HEK293T (cell line): ENCODE data around the gene SLC43A1.

Experiments used
- CTCF ChIA-PET: fragments of 350-600 bp; formaldehyde crosslinking; extraction: SDS; loops from one replicate; lab custom pipeline; 2021; ENCODE audit warnings: antibody characterized with exemption, inconsistent platforms; lab: Yijun Ruan, JAX
- POLR2A ChIA-PET: fragments of 350-600 bp; formaldehyde crosslinking; extraction: SDS; loops from one replicate; lab custom pipeline; 2020; ENCODE audit warnings: antibody characterized with exemption, inconsistent platforms; lab: Yijun Ruan, JAX
- DNase-seq: peaks from one replicate; pipeline ENCODE4 v3.0.0; 2012; ENCODE audit warnings: mixed read lengths; ENCODE audit errors: extremely low spot score
- ARNT ChIP-seq: fragments of 450-650 bp; IDR thresholded peaks from 2 replicates; pipeline ENCODE4 v1.6.1; 2017; ENCODE audit warnings: mild to moderate bottlenecking
- BHLHE40 ChIP-seq: fragments of 450-650 bp; IDR thresholded peaks from 2 replicates; pipeline ENCODE4 v1.6.1; 2016; ENCODE audit warnings: mild to moderate bottlenecking, moderate library complexity, borderline replicate concordance
- CTBP1 ChIP-seq: fragments of 450-650 bp; IDR thresholded peaks from 2 replicates; pipeline ENCODE4 v1.6.1; 2016; ENCODE audit warnings: borderline replicate concordance
- ELF4 ChIP-seq: fragments of 450-650 bp; IDR thresholded peaks from 2 replicates; pipeline ENCODE4 v1.6.1; 2017; ENCODE audit warnings: antibody characterized with exemption
- FOXA1 ChIP-seq: fragments of 450-650 bp; IDR thresholded peaks from 2 replicates; pipeline ENCODE4 v1.6.1; 2016; ENCODE audit warnings: mild to moderate bottlenecking
- FOXK2 ChIP-seq: fragments of 450-650 bp; IDR thresholded peaks from 2 replicates; pipeline ENCODE4 v1.6.1; 2016; ENCODE audit warnings: mild to moderate bottlenecking
- FOXM1 ChIP-seq: fragments of 450-650 bp; IDR thresholded peaks from 2 replicates; pipeline ENCODE4 v1.6.1; 2017; ENCODE audit warnings: mild to moderate bottlenecking, borderline replicate concordance
- HDGF ChIP-seq: fragments of 450-650 bp; IDR thresholded peaks from 2 replicates; pipeline ENCODE4 v1.6.1; 2017; ENCODE audit warnings: antibody characterized with exemption, borderline replicate concordance
- L3MBTL2 ChIP-seq: fragments of 450-650 bp; conservative IDR thresholded peaks from 2 replicates; pipeline ENCODE4 v1.6.1; 2016; ENCODE audit warnings: mild to moderate bottlenecking
- LEF1 ChIP-seq: fragments of 450-650 bp; IDR thresholded peaks from 2 replicates; pipeline ENCODE4 v1.6.1; 2017; ENCODE audit warnings: mild to moderate bottlenecking, borderline replicate concordance
- NFRKB ChIP-seq: fragments of 450-650 bp; IDR thresholded peaks from 2 replicates; pipeline ENCODE4 v1.6.1; 2016; ENCODE audit warnings: mild to moderate bottlenecking, moderate library complexity
- PKNOX1 ChIP-seq: fragments of 450-650 bp; IDR thresholded peaks from 2 replicates; pipeline ENCODE4 v1.6.1; 2016
- SP1 ChIP-seq: fragments of 450-650 bp; IDR thresholded peaks from 2 replicates; pipeline ENCODE4 v1.6.1; 2017
- SUZ12 ChIP-seq: fragments of 450-650 bp; IDR thresholded peaks from 2 replicates; pipeline ENCODE4 v1.6.1; 2016; ENCODE audit warnings: mild to moderate bottlenecking
- TARDBP ChIP-seq: fragments of 450-650 bp; IDR thresholded peaks from 2 replicates; pipeline ENCODE4 v1.6.1; 2016
- ZNF384 ChIP-seq: fragments of 450-650 bp; IDR thresholded peaks from 2 replicates; pipeline ENCODE4 v1.6.1; 2016

The SLC43A1 gene

DNA sequence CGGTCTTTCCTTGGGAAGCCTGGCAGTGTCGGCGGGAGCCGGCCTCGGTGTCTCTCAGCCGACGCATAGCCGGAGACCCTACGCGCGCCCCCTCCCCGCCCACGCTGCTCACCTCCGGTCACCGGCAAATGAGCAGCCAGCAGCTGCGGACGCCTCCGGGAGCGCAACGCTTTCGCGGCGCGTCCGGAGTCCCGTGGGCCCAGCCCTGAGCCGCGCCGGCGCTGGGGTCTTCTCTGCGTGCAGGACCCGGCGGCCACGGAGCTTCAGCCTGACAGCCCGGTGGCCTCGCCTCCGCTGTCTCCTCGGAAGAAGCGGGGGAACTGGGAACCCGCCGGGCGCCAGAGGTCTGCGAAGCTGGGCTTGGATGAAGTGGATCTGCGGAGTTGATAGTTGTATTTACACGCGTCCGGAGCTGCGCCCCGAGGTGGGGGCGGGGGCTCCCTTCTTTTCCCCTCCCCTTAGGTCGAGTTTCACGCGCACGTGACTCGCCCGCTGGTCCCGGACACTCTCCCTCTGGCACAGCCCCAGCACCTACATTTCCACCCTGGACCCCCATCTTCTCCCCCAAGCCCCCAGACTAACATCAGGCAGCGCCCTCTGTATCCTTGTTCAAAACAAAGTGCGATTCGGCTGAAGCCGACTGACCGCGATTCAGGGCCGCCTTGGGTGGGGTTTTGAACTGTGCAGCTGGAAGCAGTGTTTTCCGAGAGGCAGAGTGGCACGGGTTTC lies at the start of gene SLC43A1:
SLC43A1 (minus strand) TSS at position 371 of the 729 bp plus-strand sequence. CDS start 1,591 bp downstream, outside the sequence.
- DNase-seq, result peak; percentile 55
- POLR2A ChIA-PET, result interaction anchor here (0.7 to 3.4 kb wide), 8 partner anchors 8 to 179 kb away, joined by 3 to 29 read pairs (median 4); partner anchors contain the start of gene SSRP1
- CTCF ChIA-PET, result interaction anchor here (0.9 to 6.1 kb wide), 4 partner anchors 9 to 125 kb away, joined by 4 to 44 read pairs (median 4); no protein-coding TSS in a partner anchor
- peak; percentile 77 for TF ChIP-seq L3MBTL2
- no peak for TF ChIP-seq FOXA1

DNA sequence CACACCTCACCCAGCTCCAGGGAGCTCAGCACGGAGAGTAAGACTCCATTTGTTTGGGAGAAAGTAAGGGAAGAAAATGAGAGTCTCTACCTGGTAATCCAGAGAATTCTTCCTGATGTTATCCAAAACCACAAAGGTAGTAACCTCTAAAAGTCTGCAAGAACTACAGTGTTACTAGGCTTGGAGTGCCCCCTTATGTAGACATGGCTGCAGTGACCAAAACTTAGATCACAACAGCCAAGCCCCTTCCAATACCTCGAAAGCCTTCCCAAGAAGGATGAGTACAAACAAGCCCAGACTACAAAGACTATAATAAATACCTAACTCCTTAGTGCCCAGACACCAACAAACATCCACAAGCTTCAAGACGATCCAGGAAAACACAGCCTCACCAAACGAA lies 47.1 kb upstream of the SLC43A1 start:
- POLR2A ChIA-PET, result no interaction called here
- TF ChIP-seq TARDBP (no peak), L3MBTL2 (no peak), BHLHE40 (no peak), CTBP1 (no peak), FOXM1 (no peak), ZNF384 (no peak), PKNOX1 (no peak), SUZ12 (no peak)
- no peak for DNase-seq
- CTCF ChIA-PET, result interaction anchor here (0.6 kb wide), 1 partner anchor 90 kb away, joined by 5 read pairs; no protein-coding TSS in a partner anchor

GRCh38 chr11:57560146-57560545 lies 44.6 kb upstream of the SLC43A1 start:
- POLR2A ChIA-PET, result no interaction called here
- DNase-seq, result no peak
- no peak for TF ChIP-seq ZNF384
- TF ChIP-seq FOXA1, result no peak
- no peak for TF ChIP-seq NFRKB
- no peak for TF ChIP-seq LEF1
- TF ChIP-seq L3MBTL2, result no peak
- TF ChIP-seq ELF4, result no peak
- TF ChIP-seq PKNOX1, result no peak
- no peak for TF ChIP-seq CTBP1
- TF ChIP-seq BHLHE40, result no peak
- no peak for TF ChIP-seq SUZ12
- TF ChIP-seq TARDBP, result no peak
- no peak for TF ChIP-seq HDGF
- TF ChIP-seq FOXK2, result no peak
- TF ChIP-seq ARNT, result no peak
- CTCF ChIA-PET, result no interaction called here

GRCh38 chr11:57556041-57556440 lies 40.5 kb upstream of the SLC43A1 start:
- CTCF ChIA-PET, result no interaction called here
- TF ChIP-seq ELF4 (no peak), BHLHE40 (no peak), FOXK2 (no peak), HDGF (no peak), TARDBP (no peak), ZNF384 (no peak), FOXM1 (no peak), ARNT (no peak), PKNOX1 (no peak), SUZ12 (no peak), NFRKB (no peak), L3MBTL2 (no peak)
- POLR2A ChIA-PET, result no interaction called here
- no peak for DNase-seq

GRCh38 chr11:57555393-57555792 lies 39.9 kb upstream of the SLC43A1 start:
- DNase-seq, result no peak
- CTCF ChIA-PET, result no interaction called here
- POLR2A ChIA-PET, result no interaction called here
- TF ChIP-seq TARDBP, result no peak
- TF ChIP-seq FOXA1, result no peak
- no peak for TF ChIP-seq ZNF384
- TF ChIP-seq ARNT, result no peak
- no peak for TF ChIP-seq BHLHE40
- no peak for TF ChIP-seq ELF4
- TF ChIP-seq LEF1, result no peak
- TF ChIP-seq SP1, result no peak
- TF ChIP-seq L3MBTL2, result no peak
- TF ChIP-seq HDGF, result no peak
- TF ChIP-seq CTBP1, result no peak
- TF ChIP-seq FOXK2, result no peak
- no peak for TF ChIP-seq SUZ12
- no peak for TF ChIP-seq FOXM1
- no peak for TF ChIP-seq PKNOX1
- TF ChIP-seq NFRKB, result no peak

DNA sequence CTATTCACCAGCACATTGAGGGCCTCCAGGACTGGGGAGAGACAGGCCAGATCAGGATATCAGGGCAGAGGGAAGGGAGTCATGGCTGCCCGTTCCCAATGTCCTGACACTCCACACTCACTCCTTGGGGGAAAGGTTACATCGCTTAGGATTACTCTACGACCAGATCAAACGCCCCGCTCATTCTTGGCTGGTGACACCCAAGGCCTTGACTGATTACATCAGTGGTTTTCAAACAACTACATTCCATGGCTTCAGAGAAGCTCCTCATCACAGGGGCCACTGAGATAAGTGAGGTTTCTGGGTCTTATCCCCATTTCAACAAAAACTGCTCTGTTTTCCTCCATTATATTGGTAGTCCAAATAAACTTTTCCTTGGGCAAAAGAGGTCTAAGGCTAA lies 37.0 kb upstream of the SLC43A1 start:
- ChIA-PET POLR2A (no interaction called here), CTCF (interaction anchor here (0.6 kb wide), 1 partner anchor 203 kb away, joined by 3 read pairs; no protein-coding TSS in a partner anchor)
- no peak for DNase-seq
- TF ChIP-seq ARNT (no peak), LEF1 (no peak), ELF4 (no peak), FOXA1 (no peak), SUZ12 (no peak), HDGF (no peak), ZNF384 (no peak), L3MBTL2 (no peak), NFRKB (no peak), TARDBP (no peak), BHLHE40 (no peak)
